Bone marrow (tissue), 2 donors: ENCODE measurements around the gene UBASH3B.

Experiments
- DNase-seq, 2 donors: peaks; one replicate each; lab custom pipeline; 2025; lab: John Stamatoyannopoulos, UW

Gene UBASH3B

GRCh38 chr11:122782222-122782621, 126.7 kb downstream of the UBASH3B start:
- no peak for DNase-seq

DNA sequence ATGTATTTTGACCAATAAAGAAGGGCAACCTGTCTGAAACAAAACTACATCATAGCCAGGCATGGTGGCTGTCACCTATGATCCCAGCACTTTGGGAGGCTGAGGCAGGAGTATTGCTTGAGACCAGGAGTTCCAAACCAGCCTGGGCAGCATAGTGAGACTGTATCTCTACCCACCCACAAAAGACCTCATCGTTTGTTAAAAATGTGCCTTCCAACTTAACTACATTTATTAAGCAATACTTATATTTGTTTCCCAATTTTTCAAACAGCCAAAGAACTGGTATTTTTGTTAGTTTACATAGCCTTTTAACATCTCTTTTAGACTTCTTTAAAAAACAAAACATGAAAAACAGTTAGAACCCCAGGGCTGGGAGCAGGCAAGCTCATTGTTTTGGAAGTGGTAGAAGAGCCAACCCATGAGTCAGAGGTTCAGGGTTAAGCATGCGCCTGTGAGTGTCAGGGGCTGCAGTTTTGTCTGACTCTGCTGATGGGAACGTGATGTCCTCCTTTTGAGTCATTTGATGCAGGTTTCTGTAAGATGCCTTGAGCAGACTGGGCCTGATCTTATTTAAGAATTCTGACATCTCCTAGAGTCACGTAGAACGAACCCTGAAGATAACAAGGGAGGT, 128.9 kb downstream of the UBASH3B start:
- DNase-seq: no peak

GRCh38 chr11:122785031-122785541, 129.6 kb downstream of the UBASH3B start:
- DNase-seq: no peak

DNA sequence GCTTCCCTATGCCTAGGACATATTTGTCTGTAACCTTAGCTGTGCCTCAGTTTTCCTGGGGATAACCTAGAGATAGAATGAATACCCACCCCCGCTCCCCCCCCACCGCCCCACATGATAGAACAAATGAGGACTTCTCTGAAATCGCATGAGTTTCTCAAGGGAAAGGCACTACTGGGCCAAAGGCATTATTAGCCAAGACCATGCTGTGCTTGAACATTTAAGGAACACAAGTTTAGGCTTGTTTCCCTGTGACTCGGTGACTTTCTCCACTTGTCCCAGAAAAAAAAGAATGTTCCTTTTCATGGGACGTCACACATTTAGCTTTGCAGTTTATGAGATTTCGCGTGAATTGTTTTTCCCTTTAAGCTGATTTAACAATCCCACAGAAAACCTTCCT, 131.4 kb downstream of the UBASH3B start:
- no peak for DNase-seq

DNA sequence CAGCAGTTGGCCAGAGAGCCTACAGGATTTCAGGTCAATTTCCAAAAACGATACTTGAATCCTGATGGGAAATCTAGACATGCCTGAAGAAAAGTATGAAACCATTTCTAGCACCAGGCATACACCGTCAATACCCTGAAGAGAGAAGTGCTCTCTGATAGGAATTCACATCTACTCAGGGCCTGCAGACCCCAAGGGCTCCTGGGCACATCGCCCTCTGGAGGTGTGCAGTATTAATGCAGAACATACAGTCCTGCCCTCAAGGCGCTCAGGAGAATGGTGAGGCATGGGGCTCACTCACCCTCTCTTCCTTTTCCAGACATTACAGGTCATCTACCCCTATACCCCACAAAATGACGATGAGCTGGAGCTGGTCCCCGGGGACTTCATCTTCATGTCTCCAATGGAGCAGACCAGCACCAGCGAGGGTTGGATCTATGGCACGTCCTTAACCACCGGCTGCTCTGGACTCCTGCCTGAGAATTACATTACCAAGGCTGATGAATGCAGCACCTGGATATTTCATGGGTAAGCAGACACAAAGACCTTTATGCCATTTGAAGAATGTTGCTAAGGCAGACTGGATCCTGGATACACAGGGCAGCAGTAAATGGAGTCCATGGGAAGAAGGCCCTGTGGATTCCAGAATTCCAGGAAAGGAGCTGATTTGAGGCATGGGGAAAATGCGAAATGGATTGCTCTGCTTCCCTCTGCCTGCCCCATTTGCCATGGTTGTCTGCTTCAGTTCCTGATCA, 133.4 kb downstream of the UBASH3B start:
- DNase-seq: no peak

DNA sequence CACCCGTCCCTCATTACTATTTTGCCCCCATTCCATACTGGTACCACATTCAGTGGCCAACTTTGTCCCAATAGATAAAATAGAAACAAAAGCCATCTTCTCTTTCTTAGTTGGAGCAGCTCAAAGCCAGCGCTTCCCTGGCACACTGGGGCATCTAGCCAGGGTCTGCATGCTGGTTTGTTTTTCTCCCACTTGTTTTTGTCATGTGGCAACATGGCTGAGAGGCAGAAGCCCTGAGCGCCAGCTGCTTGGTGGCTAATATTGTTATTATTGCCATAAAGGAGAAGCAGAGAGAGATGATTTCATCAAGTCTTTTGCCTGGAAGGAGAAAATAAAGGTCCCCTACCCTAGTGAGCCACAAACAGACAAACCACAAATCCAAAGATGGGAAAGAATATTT, 134.4 kb downstream of the UBASH3B start:
- no peak for DNase-seq

DNA sequence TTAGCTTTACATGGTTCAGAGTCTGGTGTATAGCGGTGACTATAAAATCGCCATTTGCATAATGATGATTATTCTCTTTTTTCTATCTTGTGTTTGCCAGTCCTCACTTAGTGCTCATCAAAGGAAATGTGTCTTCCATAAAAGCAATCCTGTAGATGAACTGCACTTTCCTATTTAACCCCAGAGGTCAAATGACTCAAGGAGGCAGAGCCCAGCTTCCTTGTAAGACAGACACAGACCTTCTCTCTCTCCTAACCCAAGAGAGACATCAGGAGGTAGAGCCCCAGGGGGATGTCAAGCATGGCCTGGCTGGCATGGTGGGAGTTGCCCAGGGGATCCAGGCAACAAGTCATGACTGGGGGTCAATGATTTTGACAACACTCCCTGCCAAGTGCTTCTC, 135.9 kb downstream of the UBASH3B start:
- no peak for DNase-seq

DNA sequence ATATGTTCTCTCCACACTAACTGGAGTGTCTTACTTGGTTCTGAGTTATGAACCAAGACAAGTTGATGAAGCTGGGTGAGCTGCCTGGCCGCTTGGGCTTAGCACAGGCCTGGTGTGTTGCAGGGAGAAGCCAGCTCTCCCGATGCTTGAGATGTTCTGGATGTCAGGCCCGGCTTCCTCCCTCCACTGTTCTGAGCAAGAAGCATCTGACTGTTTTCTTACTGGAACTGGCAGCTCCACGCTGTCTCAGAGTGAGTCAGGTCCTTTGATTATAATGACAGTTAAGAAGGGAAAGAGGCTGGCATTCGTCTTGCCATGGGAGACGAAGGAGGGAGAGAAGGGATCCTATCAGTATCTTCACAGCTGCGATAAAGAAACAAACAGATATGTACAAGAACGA, 136.3 kb downstream of the UBASH3B start:
- no peak for DNase-seq

DNA sequence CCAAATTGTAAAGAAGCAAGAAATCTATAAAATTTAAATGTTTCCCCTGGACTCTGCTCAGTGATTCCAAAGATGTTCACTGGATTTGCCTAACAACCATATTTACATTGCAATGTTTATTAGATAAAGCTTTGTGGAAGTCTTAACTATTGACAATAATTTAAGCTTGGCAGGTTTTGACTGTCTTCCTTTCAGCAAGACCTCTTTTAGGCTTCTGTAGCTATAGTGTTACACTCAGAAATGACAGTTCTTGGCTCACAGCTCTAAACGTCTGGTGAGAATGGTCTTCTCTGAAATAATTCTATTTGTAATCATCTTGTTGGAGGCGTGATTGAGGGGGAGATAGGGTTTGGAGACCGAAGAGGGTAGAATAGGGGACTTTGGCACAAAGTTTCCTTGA, 138.0 kb downstream of the UBASH3B start:
- DNase-seq: no peak

DNA sequence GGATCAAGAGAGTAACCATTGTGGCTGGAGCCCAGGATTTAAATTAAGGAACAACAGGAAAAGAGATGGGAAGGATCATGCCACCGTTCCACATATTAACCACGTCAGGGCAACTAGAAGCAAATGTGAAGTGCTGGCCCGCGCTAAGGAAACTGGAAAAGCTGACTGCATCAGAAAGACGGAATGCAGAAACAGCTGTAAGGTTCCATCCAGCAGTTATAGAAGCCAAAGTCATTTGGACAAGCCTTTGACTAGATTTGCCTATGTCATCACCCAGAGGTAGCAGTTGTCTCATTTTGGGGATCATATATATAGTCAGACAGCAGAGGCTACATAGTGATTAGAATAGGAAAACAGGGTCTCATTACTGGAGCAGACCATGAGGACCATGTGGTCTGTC, 139.8 kb downstream of the UBASH3B start:
- DNase-seq: no peak

DNA sequence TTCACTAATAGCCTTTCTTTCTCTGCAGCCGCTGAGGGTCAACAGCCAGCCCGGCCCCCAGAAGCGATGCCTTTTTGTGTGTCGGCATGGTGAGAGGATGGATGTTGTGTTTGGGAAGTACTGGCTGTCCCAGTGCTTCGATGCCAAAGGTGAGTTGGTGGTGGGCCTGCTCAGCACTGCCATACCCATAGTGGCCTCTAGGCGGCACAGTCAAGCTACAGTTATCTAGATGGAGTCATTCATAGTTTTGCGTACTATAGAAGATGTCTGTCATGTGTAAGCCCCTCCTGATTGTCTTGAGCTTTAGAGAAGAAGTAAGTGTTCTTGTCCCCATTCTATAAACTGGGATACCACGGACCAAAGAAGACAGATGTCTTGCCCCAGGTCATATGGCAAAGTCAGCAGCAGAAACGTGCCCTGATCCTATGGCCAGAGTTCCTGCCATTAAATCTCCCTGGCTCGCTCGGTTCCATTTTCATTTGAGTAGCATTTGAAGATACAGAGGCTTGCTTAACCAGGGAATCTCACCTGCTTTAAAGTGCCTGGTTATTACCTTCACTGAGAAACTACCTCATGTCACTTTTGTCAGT, 140.7 kb downstream of the UBASH3B start:
- peak; percentile 9 to 24 for DNase-seq

GRCh38 chr11:122797651-122798050, 142.1 kb downstream of the UBASH3B start:
- DNase-seq: no peak

- no peak for DNase-seq
Observed at GRCh38 chr11:122799406-122800105, 144.0 kb downstream of the UBASH3B start.

DNA sequence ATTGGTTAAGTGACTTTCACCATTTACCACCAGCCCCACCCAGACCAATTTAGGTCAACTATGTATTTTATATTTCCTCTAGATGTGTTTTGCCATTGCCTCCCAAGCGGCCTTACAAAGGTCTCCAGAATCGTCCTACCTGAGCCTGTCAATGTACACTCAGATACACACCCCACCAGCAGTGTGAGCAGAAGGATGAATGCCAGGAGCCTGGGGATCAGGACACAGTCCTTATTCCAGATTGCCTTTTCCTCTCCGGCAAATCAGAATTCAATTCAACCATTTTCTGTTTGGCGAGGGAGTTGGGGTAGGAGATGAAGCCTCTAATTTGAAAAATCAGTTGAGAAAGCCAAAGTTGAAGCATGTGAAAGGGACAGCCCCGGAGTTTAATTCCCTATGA, 147.4 kb downstream of the UBASH3B start:
- no peak for DNase-seq

GRCh38 chr11:122803306-122803705, 147.8 kb downstream of the UBASH3B start:
- DNase-seq: no peak

DNA sequence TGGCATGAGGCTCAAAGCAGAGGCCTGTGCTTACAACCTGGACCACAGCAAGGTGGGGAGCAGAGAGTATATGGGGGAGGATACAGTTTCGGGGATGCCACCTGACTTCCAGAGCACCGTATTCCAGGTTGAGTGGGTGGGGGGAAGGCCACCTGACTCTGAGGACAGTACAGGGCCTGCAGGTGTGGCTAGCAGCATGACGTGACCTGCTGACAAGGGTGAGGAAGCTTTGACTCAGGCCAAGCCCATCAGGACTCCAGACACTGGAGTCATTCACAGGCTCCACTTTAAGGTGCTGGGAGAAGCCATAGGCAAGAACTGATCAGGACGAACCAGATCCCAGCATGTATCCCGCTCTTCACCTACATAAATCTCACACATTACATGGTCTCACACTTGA, 148.2 kb downstream of the UBASH3B start:
- no peak for DNase-seq

GRCh38 chr11:122804161-122804560, 148.6 kb downstream of the UBASH3B start:
- no peak for DNase-seq

DNA sequence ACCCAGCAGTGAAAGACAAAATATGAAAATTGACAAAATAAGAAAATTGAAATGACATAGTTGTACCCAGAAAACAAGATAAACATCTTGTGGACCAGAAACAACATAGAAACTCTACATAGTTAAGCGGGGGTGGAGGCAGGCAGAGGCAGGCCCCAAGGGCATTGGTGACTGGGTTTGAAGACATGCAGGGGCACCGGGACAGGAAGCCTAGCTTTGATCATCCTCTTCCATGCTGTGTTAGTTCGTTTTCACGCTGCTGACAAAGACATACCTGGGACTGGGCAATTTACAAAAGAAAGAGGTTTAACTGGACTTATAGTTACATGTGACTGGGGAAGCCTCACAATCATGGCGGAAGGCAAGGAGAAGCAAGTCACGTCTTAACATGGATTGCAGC, 149.3 kb downstream of the UBASH3B start:
- no peak for DNase-seq

- DNase-seq: no peak
Observed at GRCh38 chr11:122807731-122808477, 152.4 kb downstream of the UBASH3B start.

GRCh38 chr11:122808478-122808869, 153.0 kb downstream of the UBASH3B start:
- DNase-seq: peak in 1 of 2 donors; percentile 20

GRCh38 chr11:122809866-122810265, 154.3 kb downstream of the UBASH3B start:
- DNase-seq: no peak

DNA sequence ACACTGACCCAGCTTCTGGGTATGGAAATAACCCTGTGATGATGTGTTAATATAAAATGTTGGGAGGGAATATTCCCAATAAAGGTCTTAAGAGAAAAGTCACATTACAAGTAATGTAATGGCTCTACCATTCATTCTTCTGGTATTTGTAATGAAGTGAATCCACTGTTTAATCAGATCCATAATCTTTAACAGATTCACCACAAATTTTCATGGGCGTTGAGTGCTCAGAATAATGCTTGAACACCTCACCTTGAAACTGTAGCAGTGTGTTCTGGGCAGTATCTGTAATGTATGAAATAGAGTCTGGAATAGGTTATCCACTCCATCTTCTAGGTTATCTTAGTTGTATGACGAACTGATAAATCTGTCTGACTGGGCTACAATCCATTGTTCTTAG, 156.2 kb downstream of the UBASH3B start:
- no peak for DNase-seq
